ENCODE results near the gene ME2.

Gene ME2

DNA sequence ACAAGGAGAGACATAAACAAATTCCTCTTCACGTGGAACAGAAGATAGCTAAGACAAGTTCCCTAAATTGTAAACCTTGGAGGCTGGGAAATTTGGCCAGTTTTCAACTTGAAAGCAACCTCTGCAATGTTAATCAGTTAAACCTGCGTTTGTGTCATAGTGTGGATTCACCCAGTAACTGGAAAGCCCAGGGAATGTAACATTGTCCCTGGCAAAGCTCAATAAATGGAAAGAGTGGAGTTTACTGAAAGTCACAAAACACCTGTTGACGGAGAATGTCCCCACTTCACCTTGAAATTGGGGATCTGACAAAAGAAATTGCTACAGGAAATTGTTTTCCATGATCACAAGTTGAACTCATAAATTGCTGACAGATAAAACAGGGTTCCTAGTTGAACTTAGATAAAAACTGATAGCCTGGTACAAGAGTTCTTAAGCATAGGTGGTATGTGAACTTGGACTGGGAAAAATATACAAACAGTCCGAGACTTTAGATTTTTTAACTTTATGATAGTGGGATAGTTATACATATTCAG is 15.0 kb upstream of the ME2 start:
- Histone ChIP-seq H3K9me2 (replicated peaks; ENCODE audit: low read depth, low read length) (no peaks in the 10 kb centered on the region), H2AFZ (ENCODE audit: low read length) (no peak overlapping the region), H3K9me3 (ENCODE audit: insufficient read depth, low read depth, low read length) (no peaks in the 10 kb centered on the region), H3K4me1 (ENCODE audit: insufficient read depth, low read length, poor library complexity, severe bottlenecking) (no peaks in the 10 kb centered on the region), H3K36me3 (ENCODE audit: insufficient read depth, low read length) (no peaks in the 10 kb centered on the region), H3K27me3 (ENCODE audit: insufficient read depth, low read length, poor library complexity, severe bottlenecking) (no peaks in the 10 kb centered on the region), H3K79me2 (ENCODE audit: insufficient read depth, low read length) (no peaks in the 10 kb centered on the region), H3K4me3 (ENCODE audit: low read length, poor library complexity, severe bottlenecking) (no peak overlapping the region), H4K20me1 (ENCODE audit: insufficient read depth, low read length, poor library complexity, severe bottlenecking) (no peaks in the 10 kb centered on the region), H3K4me2 (ENCODE audit: low read depth, low read length, poor library complexity, severe bottlenecking) (no peak overlapping the region), H3F3A (ENCODE audit: low read depth) (no peaks in the 10 kb centered on the region), H3K9ac (ENCODE audit: low read depth, low read length, poor library complexity, severe bottlenecking) (no peak overlapping the region)
- TF ChIP-seq EZH2phosphoT487 (IDR thresholded peaks at IDR 0.05; ENCODE audit: borderline replicate concordance), result no peak
- TF ChIP-seq, protein P1, sequence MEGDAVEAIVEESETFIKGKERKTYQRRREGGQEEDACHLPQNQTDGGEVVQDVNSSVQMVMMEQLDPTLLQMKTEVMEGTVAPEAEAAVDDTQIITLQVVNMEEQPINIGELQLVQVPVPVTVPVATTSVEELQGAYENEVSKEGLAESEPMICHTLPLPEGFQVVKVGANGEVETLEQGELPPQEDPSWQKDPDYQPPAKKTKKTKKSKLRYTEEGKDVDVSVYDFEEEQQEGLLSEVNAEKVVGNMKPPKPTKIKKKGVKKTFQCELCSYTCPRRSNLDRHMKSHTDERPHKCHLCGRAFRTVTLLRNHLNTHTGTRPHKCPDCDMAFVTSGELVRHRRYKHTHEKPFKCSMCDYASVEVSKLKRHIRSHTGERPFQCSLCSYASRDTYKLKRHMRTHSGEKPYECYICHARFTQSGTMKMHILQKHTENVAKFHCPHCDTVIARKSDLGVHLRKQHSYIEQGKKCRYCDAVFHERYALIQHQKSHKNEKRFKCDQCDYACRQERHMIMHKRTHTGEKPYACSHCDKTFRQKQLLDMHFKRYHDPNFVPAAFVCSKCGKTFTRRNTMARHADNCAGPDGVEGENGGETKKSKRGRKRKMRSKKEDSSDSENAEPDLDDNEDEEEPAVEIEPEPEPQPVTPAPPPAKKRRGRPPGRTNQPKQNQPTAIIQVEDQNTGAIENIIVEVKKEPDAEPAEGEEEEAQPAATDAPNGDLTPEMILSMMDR (conservative IDR thresholded peaks at IDR 0.05; ENCODE audit: low read length), result no peak

DNA sequence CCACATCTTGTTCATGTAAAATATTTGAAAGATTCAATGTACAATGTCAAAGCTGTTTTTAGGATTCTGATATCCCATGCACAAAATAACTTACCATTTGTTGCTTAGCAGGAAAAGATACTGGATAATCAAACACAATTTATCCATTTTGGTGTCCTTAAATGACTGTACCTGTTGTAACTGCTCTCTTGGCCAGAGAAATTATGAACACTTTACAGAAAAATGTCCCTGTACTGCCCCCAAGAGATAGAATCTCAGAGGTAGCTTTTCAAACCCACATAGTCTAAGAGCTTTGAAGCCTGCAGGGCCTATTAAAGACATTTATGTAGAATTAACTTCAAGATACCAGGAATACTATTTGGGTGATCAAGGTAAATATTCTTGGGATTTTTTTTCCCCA is 12.2 kb upstream of the ME2 start:
- H2AFZ ChIP-seq (ENCODE audit: low read length), result peak overlapping the region; percentile 1; the same call in 1 of the 2 replicates
- no peak overlapping the region for H3K4me2 ChIP-seq (ENCODE audit: low read depth, low read length, poor library complexity, severe bottlenecking)
- H3K79me2 ChIP-seq (ENCODE audit: insufficient read depth, low read length), result no peaks in the 10 kb centered on the region
- no peaks in the 10 kb centered on the region for H3K27me3 ChIP-seq (ENCODE audit: insufficient read depth, low read length, poor library complexity, severe bottlenecking)
- H4K20me1 ChIP-seq (ENCODE audit: insufficient read depth, low read length, poor library complexity, severe bottlenecking), result no peaks in the 10 kb centered on the region
- TF ChIP-seq, protein P1 (conservative IDR thresholded peaks at IDR 0.05; ENCODE audit: low read length), result peak; percentile 48
- TF ChIP-seq EZH2phosphoT487 (IDR thresholded peaks at IDR 0.05; ENCODE audit: borderline replicate concordance), result no peak
- H3K9ac ChIP-seq (ENCODE audit: low read depth, low read length, poor library complexity, severe bottlenecking), result no peak overlapping the region
- H3K4me1 ChIP-seq (ENCODE audit: insufficient read depth, low read length, poor library complexity, severe bottlenecking), result no peaks in the 10 kb centered on the region
- H3K9me3 ChIP-seq (ENCODE audit: insufficient read depth, low read depth, low read length), result no peaks in the 10 kb centered on the region
- H3F3A ChIP-seq (ENCODE audit: low read depth), result no peaks in the 10 kb centered on the region
- no peak overlapping the region for H3K4me3 ChIP-seq (ENCODE audit: low read length, poor library complexity, severe bottlenecking)
- H3K36me3 ChIP-seq (ENCODE audit: insufficient read depth, low read length), result no peaks in the 10 kb centered on the region
- H3K9me2 ChIP-seq (replicated peaks; ENCODE audit: low read depth, low read length), result no peaks in the 10 kb centered on the region

DNA sequence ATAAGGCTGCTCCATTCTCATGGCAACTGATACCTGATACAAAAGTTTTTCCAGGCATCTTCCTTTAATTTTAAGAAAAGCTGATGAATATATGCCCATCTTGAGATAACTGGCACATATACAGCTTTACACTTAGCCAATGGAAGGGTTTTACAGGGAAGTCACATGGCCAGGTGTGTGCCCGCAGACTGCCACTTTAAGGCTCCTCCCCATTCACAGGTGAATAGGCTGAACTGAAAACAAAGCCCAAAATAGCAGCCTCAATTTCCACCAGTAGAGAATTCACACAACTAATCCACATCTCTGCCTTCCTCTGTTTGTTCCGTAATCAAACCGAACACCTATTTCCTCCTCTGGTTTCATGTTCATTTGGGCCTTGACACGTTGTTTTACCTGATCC is 9.8 kb upstream of the ME2 start:
- Histone ChIP-seq H3K27me3 (ENCODE audit: insufficient read depth, low read length, poor library complexity, severe bottlenecking) (no peaks in the 10 kb centered on the region), H3K4me3 (ENCODE audit: low read length, poor library complexity, severe bottlenecking) (no peak overlapping the region), H3K4me2 (ENCODE audit: low read depth, low read length, poor library complexity, severe bottlenecking) (no peak overlapping the region), H3K9me2 (replicated peaks; ENCODE audit: low read depth, low read length) (no peaks in the 10 kb centered on the region), H4K20me1 (ENCODE audit: insufficient read depth, low read length, poor library complexity, severe bottlenecking) (no peaks in the 10 kb centered on the region), H2AFZ (ENCODE audit: low read length) (no peak overlapping the region), H3K4me1 (ENCODE audit: insufficient read depth, low read length, poor library complexity, severe bottlenecking) (no peaks in the 10 kb centered on the region), H3K36me3 (ENCODE audit: insufficient read depth, low read length) (no peaks in the 10 kb centered on the region), H3F3A (ENCODE audit: low read depth) (no peaks in the 10 kb centered on the region), H3K9ac (ENCODE audit: low read depth, low read length, poor library complexity, severe bottlenecking) (no peak overlapping the region), H3K9me3 (ENCODE audit: insufficient read depth, low read depth, low read length) (no peaks in the 10 kb centered on the region), H3K79me2 (ENCODE audit: insufficient read depth, low read length) (no peaks in the 10 kb centered on the region)
- TF ChIP-seq EZH2phosphoT487 (IDR thresholded peaks at IDR 0.05; ENCODE audit: borderline replicate concordance), result no peak

Measured in Loucy (cell line).